GM21717 (cell line): Measurements from ENCODE around the gene GYS1.

Experiments used
- ATAC-seq: cut with Tn5 transposase; IDR thresholded peaks from one replicate; pipeline ENCODE4 v1.9.1; 2021; ENCODE audit warnings: mild to moderate bottlenecking, moderate library complexity; ENCODE audit not compliant: unreplicated experiment

GYS1 gene

DNA sequence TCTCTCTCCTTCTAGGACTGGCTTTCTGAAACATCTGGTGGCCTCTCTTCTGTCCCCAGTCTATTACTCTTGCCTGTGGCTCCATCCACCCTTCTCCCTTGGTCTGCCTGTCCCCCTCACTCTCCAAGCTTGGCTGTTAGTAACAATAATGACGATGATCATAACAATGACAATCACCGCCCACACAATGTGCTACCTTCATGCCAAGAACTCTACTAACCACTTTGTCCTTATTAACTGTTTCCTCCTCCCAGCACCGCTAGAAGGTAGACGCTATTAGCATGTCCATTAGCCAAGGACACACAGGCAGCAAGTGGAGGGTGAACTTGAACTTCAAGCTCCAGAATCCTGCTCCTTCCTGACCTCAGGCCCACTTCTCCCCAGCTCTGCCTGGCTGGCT, 2.7 kb downstream of the GYS1 start:
- ATAC-seq = no peak

- no peak for ATAC-seq
Observed at GRCh38 chr19:48989701-48990291, 3.3 kb downstream of the GYS1 start.

- ATAC-seq = no peak
Observed at GRCh38 chr19:48988860-48989259, 4.2 kb downstream of the GYS1 start.

- no peak for ATAC-seq
Observed at GRCh38 chr19:48988286-48988685, 4.8 kb downstream of the GYS1 start.

GRCh38 chr19:48987323-48987722, 5.8 kb downstream of the GYS1 start:
- ATAC-seq = no peak

DNA sequence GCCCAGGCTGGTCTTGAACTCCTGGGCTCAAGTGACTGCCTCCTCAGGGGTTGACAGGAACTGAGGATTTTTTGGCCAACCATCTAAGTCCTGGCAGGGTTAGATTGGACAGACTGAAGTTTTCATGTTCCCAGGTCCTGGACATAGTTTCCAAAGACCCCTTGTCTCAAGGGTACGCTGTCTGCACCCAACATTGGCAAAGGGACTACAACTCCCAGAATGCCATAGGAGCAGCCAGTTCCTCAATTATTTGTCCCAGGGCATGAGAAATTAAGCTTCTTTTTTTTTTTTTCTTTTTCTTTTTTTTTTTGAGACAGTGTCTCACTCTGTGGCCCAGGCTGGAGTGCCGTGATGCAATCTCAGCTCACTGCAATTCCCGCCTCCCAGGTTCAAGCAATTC, 6.9 kb downstream of the GYS1 start:
- no peak for ATAC-seq

DNA sequence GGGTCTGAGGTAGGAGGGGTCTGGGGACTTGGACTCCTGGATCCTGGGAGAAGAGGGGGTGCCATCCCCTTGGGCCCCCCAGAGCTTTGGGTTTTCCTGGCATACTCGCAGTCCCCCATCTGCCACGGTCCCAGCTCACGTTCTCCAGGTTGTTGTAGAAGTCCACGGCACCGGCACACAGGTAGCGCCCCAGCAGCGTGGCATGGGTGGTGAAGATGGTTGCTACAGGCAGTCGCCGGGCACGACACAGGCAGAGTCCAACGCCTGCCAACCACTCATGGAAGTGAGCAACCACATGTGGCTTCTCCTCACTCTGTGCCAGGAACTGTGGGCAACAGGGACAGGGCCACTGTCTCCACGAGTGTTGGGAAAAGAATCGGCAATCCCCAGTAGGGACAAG, 7.4 kb downstream of the GYS1 start:
- no peak for ATAC-seq

DNA sequence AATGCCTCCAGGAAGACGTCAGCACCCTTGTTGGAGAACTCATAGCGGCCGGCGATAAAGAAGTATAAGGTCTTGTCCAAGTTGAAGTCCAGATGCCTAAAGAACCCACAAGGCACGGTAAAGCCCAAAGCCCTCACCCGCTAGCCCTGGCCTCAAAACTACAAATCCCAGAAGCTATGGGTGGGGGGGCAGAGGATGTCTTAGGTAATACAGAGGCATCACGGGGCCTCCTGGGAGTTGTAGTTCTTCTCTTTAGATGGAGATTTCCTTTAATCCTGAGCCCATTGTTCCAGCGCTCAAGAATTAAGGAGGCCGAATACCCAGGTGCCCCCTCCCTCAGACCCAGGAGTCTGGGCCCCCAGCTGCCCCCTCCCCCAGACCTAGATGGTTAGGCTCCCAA, 10.8 kb downstream of the GYS1 start:
- no peak for ATAC-seq

DNA sequence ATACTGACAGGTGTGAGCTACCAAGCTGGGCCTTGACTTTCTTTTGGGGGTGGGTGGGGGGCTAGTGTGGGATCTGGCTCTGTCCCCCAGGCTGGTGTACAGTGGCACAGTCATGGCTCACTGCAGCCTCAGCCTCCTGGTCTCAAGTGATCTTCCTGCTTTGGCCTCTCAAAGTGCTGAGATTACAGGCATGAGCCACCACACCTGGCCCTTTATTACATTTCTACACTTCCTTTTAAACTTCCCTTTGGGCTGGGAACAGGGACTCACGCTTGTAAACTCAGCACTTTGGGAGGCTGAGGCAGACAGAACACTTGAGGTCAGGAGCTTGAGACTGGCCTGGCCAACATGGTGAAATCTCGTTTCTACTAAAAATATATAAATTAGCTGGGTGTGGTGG, 16.0 kb downstream of the GYS1 start:
- no peak for ATAC-seq

GRCh38 chr19:48975947-48976847, 16.9 kb downstream of the GYS1 start:
- no peak for ATAC-seq

- no peak for ATAC-seq
Observed at GRCh38 chr19:48970923-48971395, 22.1 kb downstream of the GYS1 start.

GRCh38 chr19:48970139-48970766, 22.9 kb downstream of the GYS1 start:
- ATAC-seq = no peak

GRCh38 chr19:48969276-48970138, 23.6 kb downstream of the GYS1 start:
- no peak for ATAC-seq

GRCh38 chr19:48968813-48969218, 24.3 kb downstream of the GYS1 start:
- no peak for ATAC-seq

- no peak for ATAC-seq
Observed at GRCh38 chr19:48968179-48968661, 24.9 kb downstream of the GYS1 start.

GRCh38 chr19:48967346-48968178, 25.5 kb downstream of the GYS1 start:
- no peak for ATAC-seq

- no peak for ATAC-seq
Observed at GRCh38 chr19:48966541-48967345, 26.4 kb downstream of the GYS1 start.

GRCh38 chr19:48965806-48966540, 27.1 kb downstream of the GYS1 start:
- peak; percentile 14 for ATAC-seq
